Retinal pigment epithelial cell (primary cell): ENCODE measurements around the gene DENND2A.
A peak's percentile ranks its signal among the peaks of the same experiment; 100 is the strongest.

Source experiments
- DNase-seq: peaks from one replicate; pipeline ENCODE4 v3.0.0-alpha.2; 2010; ENCODE audit warnings: low read depth
- H3K4me3 ChIP-seq: 2 replicates; pipeline ENCODE4 v1.5.1; 2011; ENCODE audit warnings: mild to moderate bottlenecking, low read length, control low read depth, moderate library complexity
- CTCF ChIP-seq: conservative IDR thresholded peaks from 2 replicates; pipeline ENCODE4 v1.5.1; 2011; ENCODE audit warnings: low read depth, low read length, control low read depth, inconsistent platforms

Gene DENND2A

GRCh38 chr7:140654661-140655060 lies 14.0 kb upstream of the DENND2A start:
- TF ChIP-seq CTCF = no peak
- no peak for DNase-seq
- H3K4me3 ChIP-seq = no peak overlapping the region

- no peak for DNase-seq
- no peak for TF ChIP-seq CTCF
Measured at GRCh38 chr7:140654109-140654387, 13.4 kb upstream of the DENND2A start.

GRCh38 chr7:140653319-140654108 lies 12.9 kb upstream of the DENND2A start:
- DNase-seq = no peak
- TF ChIP-seq CTCF = peak; percentile 78
- no peak overlapping the region for H3K4me3 ChIP-seq

More at GRCh38 chr7:140654109-140654387, 13.4 kb upstream of the DENND2A start:
- H3K4me3 ChIP-seq = no peak overlapping the region

GRCh38 chr7:140650367-140650766 lies 9.8 kb upstream of the DENND2A start:
- no peak overlapping the region for H3K4me3 ChIP-seq
- DNase-seq = no peak
- TF ChIP-seq CTCF = no peak

GRCh38 chr7:140649556-140650205 lies 9.1 kb upstream of the DENND2A start:
- no peak overlapping the region for H3K4me3 ChIP-seq
- DNase-seq = no peak
- no peak for TF ChIP-seq CTCF

- DNase-seq = no peak
- no peak overlapping the region for H3K4me3 ChIP-seq
- TF ChIP-seq CTCF = peak; percentile 84
Measured at GRCh38 chr7:140646931-140647647, 6.5 kb upstream of the DENND2A start.
